CD4-positive, alpha-beta T cell (primary cell): ENCODE results near the gene DRG2. TPM values are rescaled to one million over a fixed set of nuclear protein-coding genes. Genes with fewer than 3 reads are reported as not detected.

Experiments
- ATAC-seq: fragments of 200-7000 bp; cut with Tn5 transposase; one replicate; pipeline ENCODE4 v1.10.0; 2022; ENCODE audit warnings: mild to moderate bottlenecking; ENCODE audit not compliant: poor library complexity
- CTCF ChIA-PET: fragments of 350-600 bp; sonication (Branson Sonifier 250); formaldehyde crosslinking; loops from one replicate; lab custom pipeline; 2021; ENCODE audit warnings: antibody characterized with exemption, inconsistent platforms; lab: Charles Lee
- POLR2A ChIA-PET: fragments of 350-600 bp; sonication (Branson Sonifier 250); formaldehyde crosslinking; loops from one replicate; lab custom pipeline; 2021; ENCODE audit warnings: antibody characterized with exemption, inconsistent platforms; lab: Charles Lee
- DNase-seq, 14 experiments: peaks; one replicate each; pipeline ENCODE4 v3.0.0-alpha.2; 2013 to 2020; ENCODE audit warnings: mixed read lengths in 2 of 14
- H3K27ac ChIP-seq, 2 donors: one replicate each; pipeline versions ENCODE4 v1.5.1 to v1.7.0; 2013; ENCODE audit warnings: low read length in 2 of 2, low read depth in 1 of 2, mild to moderate bottlenecking in 1 of 2
- H3K27me3 ChIP-seq, 2 experiments: 1 replicate in 1 of 2; 2 replicates in 1 of 2; pipeline versions ENCODE4 v1.6.1 to v1.7.0; 2013; ENCODE audit warnings: low read length in 2 of 2, control low read depth in 1 of 2, mild to moderate bottlenecking in 1 of 2, moderate library complexity in 1 of 2; ENCODE audit not compliant: insufficient read depth in 2 of 2, control insufficient read depth in 1 of 2
- H3K36me3 ChIP-seq: one replicate; pipeline ENCODE4 v1.6.1; 2013; ENCODE audit warnings: low read length, control low read depth; ENCODE audit not compliant: insufficient read depth
- H3K4me1 ChIP-seq: one replicate; pipeline ENCODE4 v1.6.1; 2013; ENCODE audit warnings: low read length, control low read depth; ENCODE audit not compliant: insufficient read depth
- H3K4me3 ChIP-seq: one replicate; pipeline ENCODE4 v1.5.1; 2013; ENCODE audit warnings: mild to moderate bottlenecking, low read length, moderate library complexity
- H3K9me3 ChIP-seq, 2 experiments: 1 replicate in 1 of 2; 2 replicates in 1 of 2; pipeline versions ENCODE4 v1.6.1 to v1.7.0; 2013; ENCODE audit warnings: low read length in 2 of 2, mild to moderate bottlenecking in 2 of 2, control low read depth in 1 of 2, moderate library complexity in 1 of 2; ENCODE audit not compliant: control insufficient read depth in 1 of 2, insufficient read depth in 1 of 2
- H3K27ac Mint-ChIP-seq: one replicate; pipeline ENCODE4 v1.8.0; 2020; ENCODE audit warnings: mixed read lengths
- H3K27me3 Mint-ChIP-seq: one replicate; pipeline ENCODE4 v1.8.0; 2021; ENCODE audit warnings: mixed read lengths
- H3K36me3 Mint-ChIP-seq: one replicate; pipeline ENCODE4 v1.8.0; 2021; ENCODE audit warnings: low read depth, mixed read lengths
- H3K4me1 Mint-ChIP-seq: one replicate; pipeline ENCODE4 v1.8.0; 2021; ENCODE audit warnings: low read depth, mixed read lengths
- H3K4me3 Mint-ChIP-seq: one replicate; pipeline ENCODE4 v1.8.0; 2020; ENCODE audit warnings: mild to moderate bottlenecking, mixed read lengths
- H3K9me3 Mint-ChIP-seq: one replicate; pipeline ENCODE4 v1.8.0; 2020; ENCODE audit warnings: mixed read lengths
- CTCF ChIP-seq: fragments of 200-600 bp; IDR thresholded peaks from one replicate; pipeline ENCODE4 v1.8.0; 2022; ENCODE audit warnings: antibody characterized with exemption, mild to moderate bottlenecking
- intact Hi-C, 2 experiments: fragments of 100-400 bp; cut with DNase I in 1 of 2; cut with micrococcal nuclease in 1 of 2; formaldehyde crosslinking; loops; one replicate each; pipeline versions ENCODE4 v1.15.1 to v1.9.0; 2023 to 2025; cut with DNase I, micrococcal nuclease
- total RNA-seq, 174 experiments: library from RNA in 2 of 174; stranded (reverse) in 2 of 174; gene quantifications; one replicate each; pipeline ENCODE4 v1.2.3 and lab custom pipeline; 2021 to 2026

Gene DRG2
- total RNA-seq, 2 experiments from 2014 or later, result 38.9 to 40.6 TPM

GRCh38 chr17:18110636-18111145 lies 22.9 kb downstream of the DRG2 start:
- Histone ChIP-seq H3K9me3 (no peaks in the 10 kb centered on the region), H3K4me3 (no peak overlapping the region), H3K27ac (no peak overlapping the region), H3K27me3 (no peaks in the 10 kb centered on the region), H3K36me3 (peaks cover 9% of the 10 kb centered on the region), H3K4me1 (no peaks in the 10 kb centered on the region)
- Mint-ChIP-seq H3K36me3 (peaks cover 8% of the 10 kb centered on the region), H3K27me3 (no peaks in the 10 kb centered on the region), H3K4me1 (no peaks in the 10 kb centered on the region), H3K27ac (no peak overlapping the region), H3K9me3 (no peaks in the 10 kb centered on the region), H3K4me3 (no peak overlapping the region)
- ChIA-PET CTCF (no interaction called here), POLR2A (no interaction called here)
- no peak for TF ChIP-seq CTCF
- DNase-seq (no peak), ATAC-seq (no peak)
- intact Hi-C loops, result no loop called here

DNA sequence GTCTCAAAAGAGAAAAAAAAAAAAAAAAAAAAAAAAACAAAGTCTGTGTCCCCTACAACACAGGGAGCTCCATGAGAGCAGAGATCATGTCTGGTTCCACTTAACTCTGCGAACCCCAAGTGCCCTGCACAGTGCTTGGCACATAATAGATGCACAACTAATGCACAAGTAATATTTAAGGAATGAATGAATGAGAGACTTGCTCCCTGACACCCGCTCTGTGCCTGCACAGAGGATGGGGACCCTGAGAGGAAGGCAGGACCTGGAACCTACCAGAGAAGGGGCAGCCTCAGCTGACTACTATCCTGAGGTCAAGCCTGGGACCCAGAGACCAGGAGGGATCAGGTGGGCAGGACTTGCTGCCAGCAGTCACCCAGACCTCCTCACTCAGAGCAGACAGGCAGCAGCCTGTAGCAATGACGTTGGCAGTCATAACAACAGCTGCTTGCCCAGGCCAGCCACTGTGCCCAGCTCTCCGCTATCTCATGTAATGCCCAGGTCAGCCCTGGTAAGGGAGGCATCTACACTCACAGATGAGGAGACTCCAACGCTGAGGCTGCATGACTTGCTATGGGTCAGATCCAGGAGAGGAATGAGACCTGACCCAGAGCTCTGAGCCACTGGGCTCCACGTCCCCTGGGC lies 23.7 kb downstream of the DRG2 start:
- H3K9me3 ChIP-seq, result no peaks in the 10 kb centered on the region
- no peak overlapping the region for H3K27ac ChIP-seq
- ATAC-seq (no peak), DNase-seq (no peak)
- H3K4me3 ChIP-seq, result no peak overlapping the region
- TF ChIP-seq CTCF, result no peak
- POLR2A ChIA-PET, result no interaction called here
- no peak overlapping the region for H3K27ac Mint-ChIP-seq
- H3K4me1 Mint-ChIP-seq, result no peaks in the 10 kb centered on the region
- no peaks in the 10 kb centered on the region for H3K27me3 ChIP-seq
- no peak overlapping the region for H3K4me3 Mint-ChIP-seq
- CTCF ChIA-PET, result no interaction called here
- H3K36me3 ChIP-seq, result peaks cover 9% of the 10 kb centered on the region
- no peaks in the 10 kb centered on the region for H3K27me3 Mint-ChIP-seq
- no peaks in the 10 kb centered on the region for H3K9me3 Mint-ChIP-seq
- H3K36me3 Mint-ChIP-seq, result peaks cover 7% of the 10 kb centered on the region
- H3K4me1 ChIP-seq, result no peaks in the 10 kb centered on the region
- intact Hi-C loops, result no loop called here

DNA sequence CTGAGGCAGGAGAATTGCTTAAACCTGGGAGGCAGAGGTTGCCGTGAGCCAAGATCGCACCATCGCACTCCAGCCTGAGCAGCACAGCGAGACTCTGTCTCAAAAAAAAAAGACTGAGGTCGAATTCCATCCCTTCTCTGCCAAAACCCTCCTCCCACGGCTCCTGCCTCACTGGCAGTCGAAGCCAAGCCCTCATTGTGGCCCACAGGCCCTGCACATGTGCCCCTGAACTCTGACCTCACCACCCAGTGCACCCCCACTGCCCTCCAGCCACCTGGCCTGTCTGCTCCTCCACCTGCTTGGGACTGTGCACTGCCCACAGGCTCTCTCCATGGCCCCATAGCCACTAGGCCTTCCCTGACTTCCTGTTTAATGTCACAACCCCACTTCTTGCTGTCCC lies 27.8 kb downstream of the DRG2 start:
- H3K27me3 Mint-ChIP-seq, result no peaks in the 10 kb centered on the region
- H3K4me3 Mint-ChIP-seq, result no peak overlapping the region
- Histone ChIP-seq H3K27me3 (no peaks in the 10 kb centered on the region), H3K4me3 (no peak overlapping the region), H3K27ac (no peak overlapping the region), H3K9me3 (peaks cover 0 to 23% of the 10 kb centered on the region in 2 experiments), H3K4me1 (no peaks in the 10 kb centered on the region), H3K36me3 (no peaks in the 10 kb centered on the region)
- no peak overlapping the region for H3K27ac Mint-ChIP-seq
- ATAC-seq (no peak), DNase-seq (no peak)
- TF ChIP-seq CTCF, result no peak
- no peaks in the 10 kb centered on the region for H3K36me3 Mint-ChIP-seq
- intact Hi-C loops, result no loop called here
- CTCF ChIA-PET, result no interaction called here
- no peaks in the 10 kb centered on the region for H3K4me1 Mint-ChIP-seq
- POLR2A ChIA-PET, result no interaction called here
- H3K9me3 Mint-ChIP-seq, result peaks cover 2% of the 10 kb centered on the region
